ENCODE data around the gene WDR62. TPM values are rescaled to one million over a fixed set of nuclear protein-coding genes. Genes with fewer than 3 reads are reported as not detected.

WDR62 gene
- total RNA-seq, 4 donors from 2014 or later, result 1.1 to 4.8 (median 3.5) TPM

DNA sequence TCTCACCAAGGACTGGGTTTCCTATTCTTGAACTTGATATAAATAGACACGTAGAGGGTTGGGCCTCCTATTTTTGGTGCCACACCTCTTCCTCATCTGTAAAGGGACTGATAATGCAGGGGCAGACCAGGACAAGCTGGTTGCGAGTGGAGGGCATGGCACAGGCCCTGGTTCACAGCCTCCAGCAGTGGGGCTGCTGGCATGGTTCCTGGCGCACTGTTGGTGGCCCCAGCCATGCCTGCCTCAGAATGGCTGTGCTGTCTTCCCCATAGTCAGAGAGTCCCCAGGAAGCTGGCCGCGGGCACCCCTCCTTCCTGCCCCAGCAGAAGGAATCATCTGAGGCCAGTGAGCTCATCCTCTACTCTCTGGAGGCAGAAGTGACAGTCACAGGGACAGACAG is 45.8 kb downstream of the WDR62 start:
- Histone ChIP-seq H3K27me3 (no peaks in the 10 kb centered on the region), H3K9me3 (no peaks in the 10 kb centered on the region), H3K27ac (peak overlapping the region in 3 of 4 donors; percentile 17 to 62 (median 34)), H3K4me1 (peaks cover 0 to 42% (median 5%) of the 10 kb centered on the region in 3 donors), H3K4me3 (no peak overlapping the region), H3K36me3 (peaks cover 0 to 5% (median 0%) of the 10 kb centered on the region in 3 donors)
- intact Hi-C loops (cut with DNase I), result no loop called here
- no peak for DNase-seq
- TF ChIP-seq POLR2A (IDR thresholded peaks at IDR 0.05), result no peak
- TF ChIP-seq, protein P1, sequence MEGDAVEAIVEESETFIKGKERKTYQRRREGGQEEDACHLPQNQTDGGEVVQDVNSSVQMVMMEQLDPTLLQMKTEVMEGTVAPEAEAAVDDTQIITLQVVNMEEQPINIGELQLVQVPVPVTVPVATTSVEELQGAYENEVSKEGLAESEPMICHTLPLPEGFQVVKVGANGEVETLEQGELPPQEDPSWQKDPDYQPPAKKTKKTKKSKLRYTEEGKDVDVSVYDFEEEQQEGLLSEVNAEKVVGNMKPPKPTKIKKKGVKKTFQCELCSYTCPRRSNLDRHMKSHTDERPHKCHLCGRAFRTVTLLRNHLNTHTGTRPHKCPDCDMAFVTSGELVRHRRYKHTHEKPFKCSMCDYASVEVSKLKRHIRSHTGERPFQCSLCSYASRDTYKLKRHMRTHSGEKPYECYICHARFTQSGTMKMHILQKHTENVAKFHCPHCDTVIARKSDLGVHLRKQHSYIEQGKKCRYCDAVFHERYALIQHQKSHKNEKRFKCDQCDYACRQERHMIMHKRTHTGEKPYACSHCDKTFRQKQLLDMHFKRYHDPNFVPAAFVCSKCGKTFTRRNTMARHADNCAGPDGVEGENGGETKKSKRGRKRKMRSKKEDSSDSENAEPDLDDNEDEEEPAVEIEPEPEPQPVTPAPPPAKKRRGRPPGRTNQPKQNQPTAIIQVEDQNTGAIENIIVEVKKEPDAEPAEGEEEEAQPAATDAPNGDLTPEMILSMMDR (IDR thresholded peaks at IDR 0.05), result no peak
- WGBS, 2 donors, result 60 to 64% methylated on average over 1 to 5 of the region's 5 CpGs

DNA sequence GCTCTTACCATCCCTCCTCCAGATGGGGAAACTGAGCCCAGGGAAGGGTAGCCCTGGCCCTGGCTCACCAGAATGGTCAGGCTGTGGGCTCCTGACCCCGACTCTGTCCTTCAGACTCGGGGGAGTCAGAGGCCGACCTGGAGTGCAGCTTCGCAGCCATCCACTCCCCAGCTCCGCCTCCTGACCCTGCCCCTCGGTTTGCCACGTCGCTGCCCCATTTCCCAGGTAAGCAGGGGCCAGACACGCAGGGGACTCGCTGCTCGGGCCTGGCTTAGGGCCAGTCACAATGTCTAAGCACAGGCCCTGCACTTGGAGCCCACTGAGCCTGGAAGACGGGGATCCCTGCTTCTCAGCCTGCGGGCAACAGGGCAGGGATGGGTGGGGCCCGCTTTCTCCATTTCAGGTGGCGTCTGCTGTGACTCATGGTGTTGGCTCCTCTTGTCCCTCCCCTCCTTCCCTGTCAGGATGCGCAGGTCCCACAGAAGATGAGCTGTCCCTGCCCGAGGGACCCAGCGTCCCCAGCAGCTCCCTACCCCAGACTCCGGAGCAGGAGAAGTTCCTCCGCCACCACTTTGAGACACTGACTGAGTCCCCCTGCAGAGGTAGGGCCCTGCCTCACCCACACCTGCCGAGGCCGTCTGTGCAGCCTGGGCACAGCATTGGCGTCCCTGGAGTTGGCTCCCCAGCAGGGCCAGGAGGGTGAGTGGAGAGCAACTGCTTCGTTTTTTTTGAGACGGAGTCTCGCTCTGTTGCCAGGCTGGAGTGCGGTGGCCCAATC is 47.0 kb downstream of the WDR62 start:
- Histone ChIP-seq H3K36me3 (peaks cover 0 to 6% (median 0%) of the 10 kb centered on the region in 3 donors), H3K4me1 (peaks cover 0 to 42% (median 5%) of the 10 kb centered on the region in 3 donors), H3K4me3 (peak overlapping the region in 1 of 4 donors; percentile 18), H3K27ac (peak overlapping the region in 3 of 4 donors; percentile 8 to 62 (median 17)), H3K27me3 (no peaks in the 10 kb centered on the region), H3K9me3 (no peaks in the 10 kb centered on the region)
- 61 to 84% methylated on average over 4 to 5 of the region's 27 CpGs for WGBS, 2 donors
- DNase-seq, result no peak
- TF ChIP-seq, protein P1 (IDR thresholded peaks at IDR 0.05), result no peak
- TF ChIP-seq POLR2A (IDR thresholded peaks at IDR 0.05), result no peak
- intact Hi-C loops (cut with DNase I), result no loop called here

DNA sequence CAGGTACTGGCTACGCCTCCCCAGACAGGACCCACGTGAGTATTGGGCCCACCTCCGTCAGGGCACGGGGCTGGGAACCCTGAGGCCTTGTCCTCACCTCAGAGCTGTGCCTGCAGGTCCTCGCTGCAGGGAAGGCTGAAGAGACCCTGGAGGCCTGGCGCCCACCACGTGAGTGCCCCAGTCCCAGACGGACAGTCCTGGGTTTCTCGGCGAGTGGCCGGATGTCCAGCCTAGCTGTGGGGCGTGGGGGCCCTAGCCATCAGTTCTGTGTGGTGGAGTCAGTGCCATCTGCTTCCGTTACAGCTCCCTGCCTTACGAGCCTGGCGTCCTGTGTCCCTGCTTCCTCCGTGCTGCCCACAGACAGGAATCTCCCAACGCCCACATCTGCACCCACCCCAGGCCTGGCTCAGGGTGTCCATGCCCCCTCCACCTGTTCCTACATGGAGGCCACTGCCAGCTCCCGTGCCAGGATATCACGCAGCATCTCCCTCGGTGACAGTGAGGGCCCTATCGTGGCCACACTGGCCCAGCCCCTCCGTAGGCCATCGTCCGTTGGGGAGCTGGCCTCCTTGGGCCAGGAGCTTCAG is 48.4 kb downstream of the WDR62 start:
- no peak for TF ChIP-seq POLR2A (IDR thresholded peaks at IDR 0.05)
- TF ChIP-seq, protein P1 (IDR thresholded peaks at IDR 0.05), result no peak
- no peak for DNase-seq
- no peaks in the 10 kb centered on the region for H3K9me3 ChIP-seq
- no peaks in the 10 kb centered on the region for H3K27me3 ChIP-seq
- intact Hi-C loops (cut with DNase I), result no loop called here
- H3K4me1 ChIP-seq, result peaks cover 0 to 42% (median 5%) of the 10 kb centered on the region in 3 donors
- WGBS, 2 donors, result 91 to 100% methylated on average over 2 to 11 of the region's 24 CpGs
- H3K36me3 ChIP-seq, result peaks cover 0 to 14% (median 0%) of the 10 kb centered on the region in 3 donors
- H3K27ac ChIP-seq, result no peak overlapping the region
- no peak overlapping the region for H3K4me3 ChIP-seq

DNA sequence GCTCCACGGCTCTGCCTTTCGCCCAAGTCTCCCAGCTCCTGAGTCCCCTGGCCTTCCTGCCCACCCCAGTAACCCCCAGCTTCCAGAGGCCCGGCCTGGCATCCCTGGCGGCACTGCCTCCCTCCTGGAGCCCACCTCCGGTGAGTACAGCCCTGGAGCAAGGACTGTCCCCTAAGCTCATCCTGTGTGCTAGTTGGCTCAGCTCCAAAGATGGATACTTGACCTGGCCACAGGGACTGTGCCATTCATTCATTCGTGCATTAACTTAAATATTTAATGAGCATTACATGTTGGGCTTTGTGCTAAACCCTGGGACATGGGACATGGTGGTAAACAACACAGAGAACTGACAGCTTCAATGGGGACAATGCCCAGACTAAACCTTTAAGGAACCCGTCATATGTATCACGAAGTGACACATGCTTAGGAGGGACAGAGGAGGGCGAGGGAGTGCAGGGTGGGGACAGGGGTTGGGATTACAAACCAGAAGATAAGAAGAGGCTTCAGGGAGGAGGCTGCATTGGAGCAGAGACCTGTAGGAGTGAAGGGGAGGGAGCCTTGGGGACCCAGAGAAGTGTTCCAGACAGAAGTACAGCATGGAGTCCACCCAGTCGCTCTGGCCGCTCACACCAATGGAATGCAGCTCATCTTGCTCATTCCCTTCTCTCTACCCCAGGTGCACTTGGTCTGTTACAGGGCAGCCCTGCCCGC is 49.3 kb downstream of the WDR62 start:
- no peak for TF ChIP-seq POLR2A (IDR thresholded peaks at IDR 0.05)
- TF ChIP-seq, protein P1 (IDR thresholded peaks at IDR 0.05), result no peak
- H3K9me3 ChIP-seq, result no peaks in the 10 kb centered on the region
- peaks cover 0 to 42% (median 5%) of the 10 kb centered on the region in 3 donors for H3K4me1 ChIP-seq
- DNase-seq, result no peak
- 76 to 84% methylated on average over 7 to 9 of the region's 12 CpGs for WGBS, 2 donors
- H3K36me3 ChIP-seq, result peaks cover 0 to 14% (median 0%) of the 10 kb centered on the region in 3 donors
- H3K4me3 ChIP-seq, result no peak overlapping the region
- H3K27me3 ChIP-seq, result no peaks in the 10 kb centered on the region
- intact Hi-C loops (cut with DNase I), result no loop called here
- peak overlapping the region in 1 of 4 donors; percentile 52 for H3K27ac ChIP-seq
